HT1080 (cell line): ENCODE results near the gene PMIS2. TPM values are rescaled to one million over a fixed set of nuclear protein-coding genes. Genes with fewer than 3 reads are reported as not detected.
"Not testable (repeated sequence)": the region's sequence is repeated elsewhere in the genome, so short reads cannot be mapped to it uniquely, and the experiment has no call there.

Source experiments
- DNase-seq: peaks from one replicate; pipeline ENCODE4 v3.0.0-alpha.2; 2015; ENCODE audit warnings: low read depth
- total RNA-seq: library from RNA; depleted of rRNA; stranded (reverse); fragments of >200 nt; shearing (Covaris generic); gene quantifications from 2 replicates; pipeline ENCODE4 v1.2.3, GENCODE V29; 2014

PMIS2 gene
- total RNA-seq, 1 experiment from 2014 or later, result not detected

GRCh38 chr19:35587321-35587720 lies 1.3 kb downstream of the PMIS2 start:
- no peak for DNase-seq

- DNase-seq, result no peak
Measured at GRCh38 chr19:35590875-35591274, 4.9 kb downstream of the PMIS2 start.

- DNase-seq, result no peak
Measured at GRCh38 chr19:35592226-35592625, 6.3 kb downstream of the PMIS2 start.

GRCh38 chr19:35595026-35595425 lies 9.1 kb downstream of the PMIS2 start:
- DNase-seq, result not testable (repeated sequence)

GRCh38 chr19:35595928-35596327 lies 10.0 kb downstream of the PMIS2 start:
- no peak for DNase-seq

GRCh38 chr19:35596366-35596999 lies 10.5 kb downstream of the PMIS2 start:
- DNase-seq, result peak; percentile 37

GRCh38 chr19:35601971-35602370 lies 16.0 kb downstream of the PMIS2 start:
- DNase-seq, result no peak

- not testable (repeated sequence) for DNase-seq
Measured at GRCh38 chr19:35604436-35604835, 18.5 kb downstream of the PMIS2 start.

GRCh38 chr19:35607170-35607569 lies 21.2 kb downstream of the PMIS2 start:
- DNase-seq, result not testable (repeated sequence)

GRCh38 chr19:35607661-35608060 lies 21.7 kb downstream of the PMIS2 start:
- DNase-seq, result no peak

GRCh38 chr19:35608251-35608650 lies 22.3 kb downstream of the PMIS2 start:
- no peak for DNase-seq

GRCh38 chr19:35609851-35610353 lies 23.9 kb downstream of the PMIS2 start:
- DNase-seq, result no peak

GRCh38 chr19:35612224-35612558 lies 26.2 kb downstream of the PMIS2 start:
- DNase-seq, result no peak

GRCh38 chr19:35612559-35613321 lies 26.8 kb downstream of the PMIS2 start, which contains the start of gene HAUS5:
Gene HAUS5 (plus strand): TSS chr19:35612735. CDS start chr19:35612795, 60 bp downstream.
- DNase-seq, result peak; percentile 91

- DNase-seq, result no peak
Measured at GRCh38 chr19:35613574-35613973, 27.6 kb downstream of the PMIS2 start.

GRCh38 chr19:35615036-35615435 lies 29.1 kb downstream of the PMIS2 start:
- no peak for DNase-seq

GRCh38 chr19:35618857-35619256 lies 32.9 kb downstream of the PMIS2 start:
- DNase-seq, result no peak

GRCh38 chr19:35619290-35619923 lies 33.4 kb downstream of the PMIS2 start:
- no peak for DNase-seq

GRCh38 chr19:35620001-35620400 lies 34.0 kb downstream of the PMIS2 start:
- no peak for DNase-seq

- DNase-seq, result no peak
Measured at GRCh38 chr19:35621708-35622107, 35.7 kb downstream of the PMIS2 start.

GRCh38 chr19:35622750-35623149 lies 36.8 kb downstream of the PMIS2 start:
- DNase-seq, result no peak

GRCh38 chr19:35623327-35624010 lies 37.5 kb downstream of the PMIS2 start:
- no peak for DNase-seq
